ENCODE measurements around the gene TRAPPC8.
"Not testable (repeated sequence)": the region's sequence is repeated elsewhere in the genome, so short reads cannot be mapped to it uniquely, and the experiment has no call there.

TRAPPC8 gene

GRCh38 chr18:31943878-31944816, 1.2 kb upstream of the TRAPPC8 start:
- TF ChIP-seq EZH2 (IDR thresholded peaks at IDR 0.05; ENCODE audit: borderline replicate concordance, low read length) (no peak), CTCF (IDR thresholded peaks at IDR 0.05; ENCODE audit: low read length) (no peak)
- Histone ChIP-seq H3K79me2 (ENCODE audit: insufficient read depth, low read length) (peaks cover 35% of the 10 kb centered on the region), H3K4me1 (ENCODE audit: insufficient read depth, low read length, severe bottlenecking) (peaks cover 23% of the 10 kb centered on the region), H3K9me3 (ENCODE audit: low read length) (no peaks in the 10 kb centered on the region), H3F3A (ENCODE audit: insufficient read depth, low read length) (no peaks in the 10 kb centered on the region), H3K27me3 (ENCODE audit: insufficient read depth, low read length) (no peaks in the 10 kb centered on the region), H3K9ac (ENCODE audit: low read length) (peak overlapping the region; percentile 83), H3K27ac (ENCODE audit: low read depth, low read length, poor library complexity, severe bottlenecking) (no peak overlapping the region), H3K4me2 (ENCODE audit: low read length) (peak overlapping the region; percentile 94), H3K36me3 (ENCODE audit: insufficient read depth, low read length) (no peaks in the 10 kb centered on the region), H3K4me3 (ENCODE audit: low read depth, low read length, poor library complexity, severe bottlenecking) (peak overlapping the region; percentile 89), H3K9me2 (ENCODE audit: low read depth, low read length) (no peaks in the 10 kb centered on the region), H2AFZ (ENCODE audit: low read length) (peak overlapping the region; percentile 69; the same call in 1 of the 2 replicates), H4K20me1 (ENCODE audit: insufficient read depth, low read length) (no peaks in the 10 kb centered on the region)

- H3K79me2 ChIP-seq (ENCODE audit: insufficient read depth, low read length) = peaks cover 50% of the 10 kb centered on the region
- H3K4me1 ChIP-seq (ENCODE audit: insufficient read depth, low read length, severe bottlenecking) = peaks cover 23% of the 10 kb centered on the region
- no peak overlapping the region for H2AFZ ChIP-seq (ENCODE audit: low read length)
- no peak for TF ChIP-seq EZH2 (IDR thresholded peaks at IDR 0.05; ENCODE audit: borderline replicate concordance, low read length)
- no peak for TF ChIP-seq CTCF (IDR thresholded peaks at IDR 0.05; ENCODE audit: low read length)
- peak overlapping the region; percentile 82 for H3K4me2 ChIP-seq (ENCODE audit: low read length)
- H4K20me1 ChIP-seq (ENCODE audit: insufficient read depth, low read length) = no peaks in the 10 kb centered on the region
- peak overlapping the region; percentile 80 for H3K9ac ChIP-seq (ENCODE audit: low read length)
- no peaks in the 10 kb centered on the region for H3K9me3 ChIP-seq (ENCODE audit: low read length)
- H3K9me2 ChIP-seq (ENCODE audit: low read depth, low read length) = no peaks in the 10 kb centered on the region
- no peaks in the 10 kb centered on the region for H3K36me3 ChIP-seq (ENCODE audit: insufficient read depth, low read length)
- H3F3A ChIP-seq (ENCODE audit: insufficient read depth, low read length) = no peaks in the 10 kb centered on the region
- peak overlapping the region; percentile 69 for H3K27ac ChIP-seq (ENCODE audit: low read depth, low read length, poor library complexity, severe bottlenecking)
- no peaks in the 10 kb centered on the region for H3K27me3 ChIP-seq (ENCODE audit: insufficient read depth, low read length)
- peak overlapping the region; percentile 90 for H3K4me3 ChIP-seq (ENCODE audit: low read depth, low read length, poor library complexity, severe bottlenecking)
Observed at GRCh38 chr18:31942291-31942998, 483 bp downstream of the TRAPPC8 start.

GRCh38 chr18:31941010-31941809, 1.7 kb downstream of the TRAPPC8 start:
- H3K27me3 ChIP-seq (ENCODE audit: insufficient read depth, low read length) = no peaks in the 10 kb centered on the region
- peak overlapping the region; percentile 82 for H3K4me2 ChIP-seq (ENCODE audit: low read length)
- H3K9ac ChIP-seq (ENCODE audit: low read length) = peak overlapping the region; percentile 80
- H3K79me2 ChIP-seq (ENCODE audit: insufficient read depth, low read length) = peaks cover 56% of the 10 kb centered on the region
- peaks cover 23% of the 10 kb centered on the region for H3K4me1 ChIP-seq (ENCODE audit: insufficient read depth, low read length, severe bottlenecking)
- no peaks in the 10 kb centered on the region for H3K9me2 ChIP-seq (ENCODE audit: low read depth, low read length)
- H3K36me3 ChIP-seq (ENCODE audit: insufficient read depth, low read length) = peaks cover 3% of the 10 kb centered on the region
- TF ChIP-seq CTCF (IDR thresholded peaks at IDR 0.05; ENCODE audit: low read length) (no peak), EZH2 (IDR thresholded peaks at IDR 0.05; ENCODE audit: borderline replicate concordance, low read length) (no peak)
- no peak overlapping the region for H3K27ac ChIP-seq (ENCODE audit: low read depth, low read length, poor library complexity, severe bottlenecking)
- peak overlapping the region; percentile 90 for H3K4me3 ChIP-seq (ENCODE audit: low read depth, low read length, poor library complexity, severe bottlenecking)
- H3K9me3 ChIP-seq (ENCODE audit: low read length) = no peaks in the 10 kb centered on the region
- H4K20me1 ChIP-seq (ENCODE audit: insufficient read depth, low read length) = no peaks in the 10 kb centered on the region
- no peaks in the 10 kb centered on the region for H3F3A ChIP-seq (ENCODE audit: insufficient read depth, low read length)
- H2AFZ ChIP-seq (ENCODE audit: low read length) = no peak overlapping the region

- peaks cover 40% of the 10 kb centered on the region for H3K79me2 ChIP-seq (ENCODE audit: insufficient read depth, low read length)
- not testable (repeated sequence) for H3K9ac ChIP-seq (ENCODE audit: low read length); H2AFZ ChIP-seq (ENCODE audit: low read length); H3F3A ChIP-seq (ENCODE audit: insufficient read depth, low read length); H3K27me3 ChIP-seq (ENCODE audit: insufficient read depth, low read length); H3K27ac ChIP-seq (ENCODE audit: low read depth, low read length, poor library complexity, severe bottlenecking); H3K4me1 ChIP-seq (ENCODE audit: insufficient read depth, low read length, severe bottlenecking); H3K9me2 ChIP-seq (ENCODE audit: low read depth, low read length); H3K4me2 ChIP-seq (ENCODE audit: low read length); H3K4me3 ChIP-seq (ENCODE audit: low read depth, low read length, poor library complexity, severe bottlenecking); H4K20me1 ChIP-seq (ENCODE audit: insufficient read depth, low read length); H3K9me3 ChIP-seq (ENCODE audit: low read length)
- peaks cover 16% of the 10 kb centered on the region for H3K36me3 ChIP-seq (ENCODE audit: insufficient read depth, low read length)
Observed at GRCh38 chr18:31934773-31935172, 8.2 kb downstream of the TRAPPC8 start.
